GM13977 (cell line): Measurements from ENCODE around the gene SHROOM1.

Experiments used
- DNase-seq: peaks from one replicate; pipeline ENCODE4 v3.0.0; 2012; ENCODE audit warnings: low spot score
- CTCF ChIP-seq: IDR thresholded peaks from 2 replicates; pipeline ENCODE4 v1.5.1; 2012; ENCODE audit warnings: mild to moderate bottlenecking, control low read depth; ENCODE audit not compliant: insufficient read depth; ENCODE audit errors: extremely low read depth, missing control alignments
- in situ Hi-C: fragments of 300-500 bp; cut with MboI; formaldehyde crosslinking; loops from one replicate; pipeline ENCODE4 v1.12.0; 2022; ENCODE audit warnings: low sequenced_read_pairs, low pct_unique_long_range_greater_than_20kb, mixed read lengths, inconsistent platforms; ENCODE audit not compliant: unreplicated experiment

SHROOM1 gene

GRCh38 chr5:132853323-132853722 is 22.9 kb upstream of the SHROOM1 start:
- in situ Hi-C loops, result no loop called here
- no peak for TF ChIP-seq CTCF

GRCh38 chr5:132850066-132850465 is 19.6 kb upstream of the SHROOM1 start:
- in situ Hi-C loops, result no loop called here
- DNase-seq, result no peak
- TF ChIP-seq CTCF, result no peak

More at GRCh38 chr5:132853323-132853722, 22.9 kb upstream of the SHROOM1 start:
- no peak for DNase-seq

- no peak for TF ChIP-seq CTCF
- in situ Hi-C loops, result no loop called here
- DNase-seq, result no peak
Measured at GRCh38 chr5:132849347-132849746, 18.9 kb upstream of the SHROOM1 start.

- in situ Hi-C loops, result no loop called here
- DNase-seq, result no peak
- no peak for TF ChIP-seq CTCF
Measured at GRCh38 chr5:132848270-132848669, 17.8 kb upstream of the SHROOM1 start.

GRCh38 chr5:132841305-132841704 is 10.9 kb upstream of the SHROOM1 start:
- no peak for DNase-seq
- TF ChIP-seq CTCF, result no peak
- in situ Hi-C loops, result no loop called here

GRCh38 chr5:132840896-132841295 is 10.4 kb upstream of the SHROOM1 start:
- DNase-seq, result no peak
- in situ Hi-C loops, result no loop called here
- no peak for TF ChIP-seq CTCF

- no peak for DNase-seq
- TF ChIP-seq CTCF, result no peak
- in situ Hi-C loops, result no loop called here
Measured at GRCh38 chr5:132840313-132840712, 9.9 kb upstream of the SHROOM1 start.
